ENCODE results near the gene C6orf132.
"Not testable (repeated sequence)": the region's sequence is repeated elsewhere in the genome, so short reads cannot be mapped to it uniquely, and the experiment has no call there.

C6orf132 gene, protein sequence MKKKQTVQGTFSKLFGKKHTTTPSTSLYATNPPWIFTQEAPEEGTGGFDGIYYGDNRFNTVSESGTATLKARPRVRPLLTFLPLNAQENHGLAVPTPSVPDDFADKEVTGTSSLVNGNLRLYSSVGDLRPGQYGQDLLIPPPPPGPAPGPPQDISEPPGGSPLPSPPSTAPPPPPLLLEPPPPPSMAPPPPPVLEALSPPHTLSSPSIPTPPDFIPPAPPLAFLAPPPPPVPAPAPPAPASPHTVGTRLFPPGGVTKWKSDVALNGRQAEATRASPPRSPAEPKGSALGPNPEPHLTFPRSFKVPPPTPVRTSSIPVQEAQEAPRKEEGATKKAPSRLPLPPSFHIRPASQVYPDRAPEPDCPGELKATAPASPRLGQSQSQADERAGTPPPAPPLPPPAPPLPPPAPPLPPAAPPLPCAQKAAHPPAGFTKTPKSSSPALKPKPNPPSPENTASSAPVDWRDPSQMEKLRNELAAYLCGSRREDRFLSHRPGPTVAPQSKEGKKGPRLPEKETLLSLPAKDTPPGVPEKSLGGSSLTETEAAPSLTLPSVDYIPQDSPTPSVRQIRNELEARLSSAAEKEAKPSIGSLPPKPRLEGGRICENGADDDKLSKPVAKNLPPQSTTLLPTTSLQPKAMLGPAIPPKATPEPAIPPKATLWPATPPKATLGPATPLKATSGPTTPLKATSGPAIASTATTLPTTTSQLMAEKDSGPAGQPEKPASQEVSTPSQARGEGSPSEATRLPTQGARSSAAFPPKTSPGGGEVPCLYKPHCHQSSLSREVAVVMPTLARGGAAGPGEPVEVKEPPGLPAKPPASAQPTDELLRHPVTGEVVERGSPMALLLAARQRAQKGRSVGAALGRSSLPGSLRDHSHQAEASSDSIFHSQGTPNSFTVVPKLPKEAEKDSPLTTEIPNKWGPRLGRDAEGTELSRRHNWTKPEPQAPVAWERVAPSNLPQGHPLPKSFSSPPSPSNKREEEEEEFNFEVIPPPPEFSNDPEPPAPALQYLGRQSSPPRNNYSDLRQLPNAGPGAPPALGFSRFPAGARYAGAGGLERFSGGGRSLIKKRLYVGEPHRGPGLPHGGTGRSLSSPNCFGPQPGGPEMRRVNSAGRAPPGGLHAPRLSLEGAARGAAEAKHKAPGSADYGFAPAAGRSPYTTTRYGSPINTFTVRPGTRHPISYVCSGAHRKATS

DNA sequence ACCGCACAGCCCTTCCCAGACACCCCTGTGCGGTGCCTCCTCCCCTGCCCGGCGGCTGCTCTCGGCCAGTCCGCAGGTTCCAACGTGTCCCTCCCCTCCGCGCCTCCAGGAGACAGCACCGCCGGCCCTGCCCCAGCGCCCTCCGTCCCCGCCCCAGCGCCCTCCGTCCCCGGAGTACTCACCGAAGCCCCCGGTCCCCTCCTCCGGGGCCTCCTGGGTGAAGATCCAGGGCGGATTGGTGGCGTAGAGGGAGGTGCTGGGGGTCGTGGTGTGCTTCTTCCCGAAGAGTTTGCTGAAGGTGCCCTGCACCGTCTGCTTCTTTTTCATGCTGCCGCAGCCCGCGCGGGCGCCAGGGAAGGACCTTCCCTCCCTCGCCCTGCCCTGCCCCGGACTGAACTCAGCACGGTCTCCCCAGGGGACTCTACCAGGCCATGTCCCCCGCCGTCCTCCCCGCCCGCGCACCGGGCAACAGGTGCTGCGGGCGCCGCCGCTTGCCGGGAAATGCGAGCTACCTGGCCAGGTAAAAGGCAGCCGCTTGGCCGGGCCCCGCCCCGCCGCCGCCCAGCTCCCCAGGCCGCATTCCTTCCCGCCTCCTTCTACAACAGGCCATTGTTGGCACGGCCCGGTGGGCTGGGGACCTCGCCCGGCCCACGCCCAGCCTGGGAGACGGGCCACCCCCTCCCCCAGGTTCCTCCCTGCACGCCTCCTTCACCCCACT lies at the start of gene C6orf132:
TSS of gene C6orf132 (minus strand) at position 503 of the 718 bp plus-strand sequence. CDS start at position 327, 176 bp downstream.
- no peak for DNase-seq

DNA sequence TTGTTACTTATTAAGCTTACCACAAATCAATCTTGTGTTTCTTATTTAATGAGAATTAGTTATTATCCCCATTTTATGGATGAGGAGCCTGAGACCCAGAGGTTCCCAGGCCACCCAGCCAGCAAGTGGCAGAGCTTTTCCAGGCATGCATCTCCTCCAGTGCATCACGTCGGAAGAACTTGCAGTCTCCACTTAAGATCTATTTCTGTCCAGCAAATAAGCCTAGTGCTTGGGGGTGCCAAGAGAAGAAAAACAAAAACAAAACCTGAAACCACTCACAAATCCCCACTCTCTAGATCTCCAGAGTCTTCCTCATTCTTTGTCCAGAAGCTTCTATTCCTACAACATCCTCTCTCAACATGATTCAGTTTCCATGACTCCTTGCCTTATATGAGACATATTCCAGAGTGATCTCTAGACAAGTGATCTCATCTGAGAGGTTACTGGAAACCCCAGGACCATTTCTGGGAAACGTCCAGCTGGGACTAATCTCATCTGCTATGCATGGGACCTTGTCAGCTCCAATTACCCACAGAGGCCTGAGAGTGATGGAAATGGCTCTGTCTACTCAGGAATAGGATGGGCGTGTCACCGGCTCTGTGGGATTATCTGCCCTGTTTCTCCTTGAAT lies 48.2 kb upstream of the C6orf132 start:
- no peak for DNase-seq

DNA sequence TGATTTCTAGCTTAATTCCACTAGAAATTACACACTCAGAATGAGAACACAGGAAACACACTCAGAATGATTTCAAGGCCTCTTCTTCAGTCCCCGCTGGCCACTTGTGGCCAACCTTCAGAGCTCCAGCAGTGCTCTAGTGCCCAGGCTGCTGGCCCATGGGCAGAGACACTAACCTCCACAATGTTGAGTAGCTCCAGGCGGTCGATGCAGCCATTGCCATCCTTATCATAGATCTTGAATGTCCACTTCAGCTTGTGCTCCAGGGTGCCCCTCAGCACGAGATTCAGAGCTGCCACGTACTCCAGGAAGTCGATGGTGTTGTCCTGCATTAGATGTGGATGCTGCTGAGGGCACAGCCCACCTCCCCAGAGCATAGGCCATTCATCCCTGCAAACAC lies 46.0 kb upstream of the C6orf132 start:
- no peak for DNase-seq

DNA sequence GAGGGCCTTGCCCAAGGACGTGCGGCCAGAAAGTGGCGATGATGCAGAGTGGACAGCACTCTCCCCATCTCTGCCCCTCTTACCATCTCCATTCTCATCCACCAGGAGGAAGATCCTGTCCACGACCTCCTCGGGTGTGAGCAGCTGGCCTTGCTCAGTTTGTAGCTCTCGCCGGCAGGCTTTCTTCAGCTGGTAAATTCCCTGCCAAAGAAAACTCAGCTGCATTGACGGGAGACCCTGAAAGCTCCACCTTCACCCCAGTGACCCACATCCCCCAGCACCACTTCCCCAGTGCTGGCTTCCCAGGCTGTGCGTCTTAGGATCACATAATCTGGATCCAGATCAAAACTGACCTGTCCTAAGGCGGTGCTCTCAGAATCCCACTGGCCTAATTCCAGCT lies 43.2 kb upstream of the C6orf132 start:
- DNase-seq, result no peak

DNA sequence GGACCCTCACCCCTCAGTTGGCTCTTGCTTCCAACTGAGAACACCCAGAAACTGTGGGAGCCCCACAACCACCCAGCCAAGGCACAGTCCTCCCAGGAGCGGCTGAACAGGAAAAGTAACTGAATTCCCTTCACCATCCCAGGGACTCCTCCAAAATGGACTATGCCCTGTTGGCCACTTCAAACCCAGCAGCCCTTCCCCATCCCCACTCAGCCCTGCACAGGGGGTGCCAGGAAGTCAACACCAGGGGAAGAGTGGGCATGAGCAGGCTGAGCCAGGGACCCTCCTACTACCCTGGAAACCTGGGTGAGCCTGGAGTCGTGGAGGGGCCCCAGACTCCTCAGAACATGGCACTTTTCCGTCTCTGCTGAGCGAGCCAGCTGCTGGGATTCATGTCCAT lies 42.1 kb upstream of the C6orf132 start:
- no peak for DNase-seq

DNA sequence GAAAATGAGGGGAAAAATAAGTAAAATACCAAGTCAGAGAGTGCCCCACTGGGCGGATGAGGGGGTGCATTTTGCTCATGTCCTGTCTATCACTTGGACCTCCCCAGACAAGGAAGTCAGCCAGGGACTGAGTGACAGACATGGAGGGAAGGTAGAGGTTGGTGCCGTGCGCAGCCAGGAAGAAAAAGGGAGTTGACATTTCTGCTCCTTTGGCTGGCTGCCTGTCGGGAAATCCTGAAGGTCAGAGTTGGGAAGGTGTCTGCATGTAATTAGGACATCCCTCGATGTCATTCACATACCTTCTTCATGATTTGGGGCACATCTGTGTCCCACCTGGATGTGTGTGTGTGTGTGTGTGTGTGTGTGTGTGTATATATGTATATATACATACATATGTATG lies 39.7 kb upstream of the C6orf132 start:
- DNase-seq, result no peak

DNA sequence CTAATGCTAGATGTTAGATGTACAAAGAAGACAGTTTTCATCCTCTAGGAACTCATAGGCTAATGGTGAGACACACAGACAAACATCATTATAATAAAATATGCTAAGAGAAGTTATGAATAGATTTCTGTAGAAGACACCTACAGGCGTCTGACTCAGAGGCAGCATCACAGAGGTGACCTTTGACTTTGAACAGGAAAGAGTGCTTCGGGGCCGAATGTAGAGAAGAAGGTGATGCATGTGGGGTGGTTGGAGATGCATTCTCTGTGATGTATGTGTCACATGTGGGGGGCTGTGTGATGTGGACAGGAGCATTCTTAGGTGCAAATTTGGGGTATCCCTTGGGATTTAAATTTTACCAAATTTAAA lies 37.5 kb upstream of the C6orf132 start:
- no peak for DNase-seq

DNA sequence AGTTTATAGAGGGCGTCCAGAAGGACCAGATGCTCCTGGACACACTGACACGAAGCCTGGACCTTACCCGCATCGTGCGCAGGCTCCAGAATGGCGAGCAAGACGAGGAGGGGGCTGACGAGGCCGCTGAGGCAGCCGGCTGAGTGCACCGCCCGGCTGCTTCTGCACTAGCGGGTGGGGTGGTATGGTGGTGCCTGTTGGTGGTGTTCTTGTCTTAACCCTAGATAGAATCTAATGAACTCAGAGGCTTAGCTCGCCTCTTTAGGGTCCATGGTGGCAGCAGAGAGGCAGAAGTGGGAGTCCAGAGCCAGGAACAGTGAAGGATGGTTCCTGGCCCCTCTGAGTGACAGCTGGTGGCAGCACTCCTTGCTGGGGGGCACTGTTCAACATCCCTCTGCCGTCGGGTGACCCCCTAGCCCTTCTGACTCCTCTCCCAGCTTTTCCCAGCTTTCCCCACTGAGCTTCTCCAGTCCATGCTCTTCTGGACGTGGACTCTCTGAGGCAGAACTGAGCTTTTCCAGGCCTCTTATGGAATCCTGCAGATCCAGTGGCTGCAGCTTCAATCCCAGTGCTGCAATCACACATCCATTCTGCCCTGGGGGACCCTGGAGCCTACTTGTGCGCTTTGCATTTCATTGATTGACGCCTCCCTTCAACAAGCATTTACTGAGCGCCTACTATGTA lies 37.0 kb upstream of the C6orf132 start:
- DNase-seq, result no peak

DNA sequence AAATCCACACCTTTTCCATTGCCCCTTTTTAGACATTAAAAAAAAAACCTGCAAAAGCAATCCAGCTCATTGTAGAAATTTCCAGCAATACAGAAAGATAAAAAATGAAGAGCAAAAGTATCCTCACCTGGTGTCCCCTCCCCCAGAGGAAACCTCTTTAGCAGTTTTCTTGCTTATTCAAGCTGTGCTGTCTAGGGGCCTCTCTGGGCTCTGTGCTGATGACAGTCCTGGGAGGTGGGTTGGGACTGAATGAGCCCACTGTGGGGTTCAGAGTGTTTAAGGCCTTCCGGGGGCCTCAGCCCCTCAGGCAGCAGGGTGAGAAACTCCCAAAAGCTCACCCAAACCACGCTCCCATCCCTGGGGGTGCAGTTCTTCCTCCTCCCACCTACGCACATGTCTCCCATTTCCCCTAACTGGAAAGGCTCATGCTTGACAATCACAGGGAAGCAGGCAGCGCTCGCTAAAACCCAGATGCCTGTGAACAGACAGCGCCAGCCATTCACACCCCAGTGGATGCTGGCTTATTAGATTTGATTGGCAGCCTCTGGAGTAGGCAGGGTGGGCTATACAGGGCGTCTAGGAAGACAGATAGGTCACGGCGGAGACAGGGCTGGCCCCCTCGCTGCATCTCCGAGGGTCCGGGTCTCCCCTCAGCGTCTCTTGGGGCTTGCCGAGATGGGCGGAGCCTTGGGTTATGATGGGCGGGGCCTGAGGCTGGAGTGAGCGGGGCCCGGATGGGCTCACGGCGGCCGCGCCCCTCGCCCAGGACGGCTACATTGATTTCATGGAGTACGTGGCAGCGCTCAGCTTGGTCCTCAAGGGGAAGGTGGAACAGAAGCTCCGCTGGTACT lies 35.3 kb upstream of the C6orf132 start:
- no peak for DNase-seq

DNA sequence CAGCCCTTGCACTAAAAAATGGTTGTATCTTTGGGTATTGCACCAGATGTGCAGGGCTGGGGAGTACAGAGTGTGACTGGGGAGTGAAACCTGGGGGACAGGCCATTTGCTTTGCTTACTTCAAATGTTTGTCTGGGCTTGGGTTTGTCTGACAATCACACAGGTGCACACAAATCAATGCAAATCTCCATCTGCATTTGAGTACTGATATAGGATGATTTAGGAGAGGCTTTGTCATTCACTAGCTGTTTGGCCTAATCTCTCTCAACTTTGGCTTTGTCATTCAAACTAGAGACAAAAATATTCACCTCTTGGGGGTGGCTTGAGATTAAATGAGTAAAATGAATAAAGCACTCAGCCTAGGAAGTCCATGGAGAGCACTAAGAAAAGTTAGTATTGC lies 34.6 kb upstream of the C6orf132 start:
- DNase-seq, result no peak

DNA sequence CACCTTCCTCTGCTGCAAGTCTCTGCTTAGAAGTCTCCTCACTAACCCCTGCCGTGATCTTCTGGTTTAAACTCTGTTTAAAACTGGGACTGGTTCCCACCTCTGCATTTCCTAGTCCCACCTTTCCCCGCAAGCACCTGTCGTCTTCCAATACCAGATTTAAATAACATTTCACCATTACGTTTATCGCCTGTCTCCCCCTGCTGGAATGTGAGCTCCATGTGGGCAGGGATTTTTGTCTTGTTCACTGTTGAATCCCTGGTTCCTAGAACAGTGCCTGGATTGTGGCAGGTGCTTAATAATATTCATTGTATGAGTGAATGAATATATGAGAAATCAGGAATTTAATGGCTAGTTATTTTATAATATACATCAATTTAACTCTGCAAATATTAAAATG lies 33.4 kb upstream of the C6orf132 start:
- no peak for DNase-seq

DNA sequence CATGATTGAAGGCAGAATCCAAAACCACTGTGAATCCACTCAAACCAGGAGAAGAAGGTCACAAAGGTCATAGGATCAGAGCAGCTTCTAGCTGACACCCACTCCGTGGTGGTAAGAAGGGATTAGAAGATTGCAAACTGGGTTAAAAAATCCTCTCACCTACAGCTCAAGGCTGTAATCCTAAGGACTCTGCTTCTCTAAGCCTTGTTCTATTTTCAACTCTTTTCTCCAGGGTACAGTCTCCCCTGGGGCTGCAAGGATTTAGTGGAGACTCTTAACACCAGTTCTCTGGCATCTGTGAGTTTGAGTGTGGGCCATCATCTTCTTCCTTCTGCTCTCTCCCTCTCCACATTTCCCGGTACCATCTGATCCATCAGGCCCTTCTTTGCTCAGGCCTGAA lies 30.7 kb upstream of the C6orf132 start, which contains the start of gene GUCA1A:
TSS of gene GUCA1A (plus strand) at position 264 of the 400 bp plus-strand sequence. CDS start 250 bp downstream, outside the sequence.
- DNase-seq, result no peak

DNA sequence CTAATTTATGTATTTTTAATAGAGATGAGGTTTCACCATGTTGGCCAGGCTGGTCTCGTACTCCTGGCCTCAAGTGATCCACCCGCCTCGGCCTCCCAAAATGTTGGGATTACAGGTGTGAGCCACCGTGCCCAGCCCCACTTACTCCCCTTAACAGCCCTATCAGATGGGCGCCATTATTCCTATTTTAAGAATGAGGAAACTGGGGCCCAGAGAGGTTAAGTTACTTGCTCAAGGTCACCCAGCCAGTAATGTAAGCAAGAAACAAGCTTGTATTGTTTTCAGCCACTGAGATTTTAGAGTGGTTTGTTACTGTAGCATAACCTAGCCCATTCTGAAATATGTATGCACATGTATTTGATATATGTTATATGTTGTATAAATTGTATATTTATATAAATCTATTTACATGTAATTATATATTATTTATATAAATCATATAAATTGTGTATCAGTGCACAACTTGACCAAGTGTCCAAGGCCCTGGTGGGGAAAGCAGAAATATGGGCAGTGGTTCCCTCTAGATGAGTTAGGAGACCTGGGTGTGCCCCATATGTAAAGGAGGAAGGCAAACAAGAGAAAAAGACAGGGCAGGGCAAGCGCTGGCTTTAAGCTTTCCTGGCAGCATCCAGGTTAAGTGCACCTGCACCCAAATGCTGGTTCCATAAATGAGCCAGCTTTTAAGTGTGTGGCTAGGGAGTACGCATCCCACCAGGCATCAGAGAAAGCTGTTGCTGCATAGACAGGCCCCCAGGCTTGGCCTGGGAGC lies 29.6 kb upstream of the C6orf132 start:
- no peak for DNase-seq

DNA sequence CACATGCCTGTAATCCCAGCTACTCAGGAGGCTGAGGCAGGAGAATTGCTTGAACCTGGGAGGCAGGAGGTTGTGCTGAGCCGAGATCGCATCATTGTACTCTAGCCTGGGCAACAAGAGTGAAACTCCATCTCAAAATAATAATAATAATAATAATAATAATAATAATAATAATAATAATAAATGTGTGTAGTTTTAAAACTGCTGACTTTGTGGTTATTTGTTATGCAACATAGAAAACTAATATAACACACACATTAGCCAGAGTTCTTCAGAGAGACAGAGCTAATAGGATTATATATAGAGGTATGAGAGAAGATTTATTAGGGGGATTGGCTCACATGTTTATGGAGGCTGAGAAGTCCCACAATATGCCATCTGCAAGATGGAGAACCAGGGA lies 27.4 kb upstream of the C6orf132 start:
- not testable (repeated sequence) for DNase-seq

DNA sequence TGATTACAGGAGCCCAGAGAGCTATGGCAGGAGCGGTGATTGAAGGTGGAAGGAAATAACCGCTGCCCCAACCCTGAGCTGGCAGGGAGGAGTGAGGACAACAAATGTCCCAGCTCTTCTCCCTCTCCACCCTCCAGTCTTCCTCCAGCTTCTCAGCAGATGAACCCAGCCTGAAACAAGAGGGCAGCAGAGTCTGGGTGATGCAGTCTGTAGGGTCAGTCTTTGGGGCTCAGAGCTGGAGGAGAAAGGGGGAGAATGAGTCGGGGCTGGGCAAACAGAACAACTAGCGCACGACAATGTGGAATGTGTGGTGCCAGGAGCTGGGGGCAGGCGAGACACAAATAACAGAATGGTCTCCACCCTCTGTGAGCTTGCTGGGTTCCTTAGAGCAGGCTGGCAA lies 26.2 kb upstream of the C6orf132 start:
- DNase-seq, result no peak

DNA sequence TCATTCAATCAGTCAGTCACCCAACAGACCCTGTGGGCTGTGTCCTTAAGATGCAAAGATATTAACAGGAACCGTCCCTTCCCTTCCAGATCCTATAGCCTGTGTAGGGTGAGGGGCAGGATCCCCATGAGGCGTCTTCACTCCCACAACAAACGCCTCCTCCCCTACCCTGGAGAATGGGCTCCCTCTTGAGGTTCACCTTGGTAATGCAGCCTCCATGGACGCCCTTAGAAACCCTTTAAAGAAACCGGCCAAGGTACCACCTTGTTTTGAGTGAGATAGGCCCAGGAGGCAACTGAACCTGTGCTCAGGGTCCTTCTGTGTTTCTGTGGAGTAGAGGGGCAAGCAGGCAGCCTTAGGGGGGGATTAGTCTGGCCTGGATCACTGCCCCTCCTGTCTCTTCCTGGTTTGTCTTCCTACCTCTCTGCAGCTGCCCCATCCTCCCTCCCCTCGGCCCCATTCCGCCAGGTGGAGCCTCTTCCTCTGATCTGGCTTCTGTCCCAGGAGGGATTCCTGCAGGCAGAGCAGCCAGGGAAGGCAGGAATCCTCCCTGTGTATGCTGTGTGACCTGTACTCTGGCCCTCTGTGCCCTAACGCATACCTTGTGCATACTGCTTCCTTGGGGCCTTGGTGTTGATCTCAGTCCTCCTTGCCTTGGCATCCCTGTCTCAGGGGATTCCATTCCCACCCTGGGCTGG lies 24.2 kb upstream of the C6orf132 start:
- peak; percentile 9 for DNase-seq

DNA sequence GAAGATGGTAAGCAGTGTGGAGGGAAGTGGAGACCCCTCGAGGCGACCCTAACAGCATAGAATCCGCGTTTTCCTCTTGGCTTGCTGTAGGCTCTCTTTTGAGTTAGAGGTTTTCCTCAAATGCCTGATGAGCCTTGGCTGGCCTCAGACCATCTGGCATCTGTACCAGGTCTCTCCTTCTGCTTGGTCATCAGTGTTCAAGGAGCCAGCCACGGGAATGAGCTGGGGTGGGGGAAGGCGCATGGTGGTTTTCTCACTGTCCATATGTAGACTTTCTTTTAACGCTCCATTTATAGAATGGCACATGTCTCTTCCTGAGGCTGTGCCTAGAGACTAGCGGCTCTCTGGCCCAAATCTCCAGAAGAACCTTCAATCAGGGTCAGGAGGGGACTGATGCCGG lies 22.6 kb upstream of the C6orf132 start:
- no peak for DNase-seq

DNA sequence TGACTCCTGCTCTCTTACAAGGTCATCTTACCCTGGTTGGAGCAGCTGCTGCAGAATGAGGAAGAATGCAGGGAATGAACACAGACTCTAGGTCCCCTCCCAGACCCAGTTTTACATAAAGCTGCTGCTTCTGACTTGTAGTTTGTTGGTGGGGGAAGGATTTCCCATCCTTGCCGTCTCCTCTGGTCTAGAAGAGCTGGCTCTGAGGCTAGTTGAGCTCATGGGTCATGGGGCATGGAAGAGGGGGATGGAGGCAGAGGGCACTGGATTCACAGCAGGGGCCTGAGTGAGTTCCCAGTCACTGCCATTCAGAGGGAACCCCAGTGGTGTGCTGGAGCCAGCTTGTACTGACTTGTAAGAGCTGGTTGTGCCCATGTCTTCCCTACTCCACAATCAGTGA lies 21.6 kb upstream of the C6orf132 start:
- DNase-seq, result no peak

DNA sequence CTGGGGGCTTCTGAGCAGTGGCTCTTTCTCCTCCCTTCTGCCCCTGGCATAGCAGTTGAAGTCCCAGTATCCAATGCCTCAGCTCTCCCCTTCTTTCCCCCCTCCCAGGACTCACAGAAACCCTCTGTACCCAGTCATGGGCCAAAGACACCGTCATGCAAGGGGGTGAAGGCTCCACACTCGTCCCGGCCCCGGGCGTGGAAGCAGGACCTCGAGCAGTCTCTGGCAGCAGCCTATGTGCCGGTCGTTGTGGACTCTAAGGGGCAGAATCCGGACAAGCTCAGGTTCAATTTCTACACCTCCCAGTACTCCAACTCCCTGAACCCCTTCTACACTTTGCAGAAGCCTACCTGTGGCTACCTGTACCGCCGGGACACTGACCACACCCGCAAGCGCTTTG lies 20.4 kb upstream of the C6orf132 start:
- DNase-seq, result no peak
